Measurements from ENCODE around the gene NUMA1.

The NUMA1 gene

GRCh38 chr11:71955898-71956456 is 124.4 kb downstream of the NUMA1 start:
- DNase-seq, result no peak

Data from T-helper 1 cell (primary cell).